K562 (cell line): Measurements from ENCODE around the gene SGIP1. TPM values are rescaled to one million over a fixed set of nuclear protein-coding genes. Genes with fewer than 3 reads are reported as not detected.

Experiments
- BCOR ChIP-seq: fragments of 450-650 bp; IDR thresholded peaks from 2 replicates; pipeline ENCODE4 v1.6.1; 2016
- CTCF ChIP-seq, 3 experiments: IDR thresholded peaks in 2 of 3; conservative IDR thresholded peaks in 1 of 3; 2 replicates each; pipeline ENCODE4 v1.5.1; 2011 to 2012; ENCODE audit warnings: low read length in 3 of 3, mild to moderate bottlenecking in 3 of 3, control low read depth in 2 of 3, improper control_type of control experiment in 1 of 3, inconsistent platforms in 1 of 3, low read depth in 1 of 3, mixed read lengths in 1 of 3, moderate library complexity in 1 of 3; ENCODE audit not compliant: insufficient read depth in 2 of 3
- DEAF1 ChIP-seq: fragments of 450-650 bp; formaldehyde crosslinking; IDR thresholded peaks from 2 replicates; pipeline ENCODE4 v1.4.0; 2020; ENCODE audit warnings: mild to moderate bottlenecking, moderate library complexity
- E4F1 ChIP-seq: fragments of 250-450 bp; sonication (Bioruptor Pico); IDR thresholded peaks from 2 replicates; pipeline ENCODE4 v1.5.0; 2021; ENCODE audit warnings: mild to moderate bottlenecking, borderline replicate concordance
- IFI16 ChIP-seq: fragments of 250-450 bp; sonication (Bioruptor Pico); IDR thresholded peaks from 2 replicates; pipeline ENCODE4 v2.1.2; 2022; ENCODE audit warnings: mild to moderate bottlenecking, inconsistent platforms
- POU5F1 ChIP-seq: fragments of 150-350 bp; IDR thresholded peaks from 2 replicates; pipeline ENCODE4 v1.6.1; 2014; ENCODE audit warnings: borderline replicate concordance, low read length, low read depth, mild to moderate bottlenecking; ENCODE audit not compliant: partially characterized antibody
- REST ChIP-seq, 2 experiments: fragments of 450-650 bp; formaldehyde crosslinking in 1 of 2; IDR thresholded peaks; 2 replicates each; pipeline versions ENCODE4 v1.4.0 to v1.6.1; 2014 to 2020; ENCODE audit warnings: mild to moderate bottlenecking in 2 of 2, borderline replicate concordance in 1 of 2, low read depth in 1 of 2
- SFPQ ChIP-seq: fragments of 200-400 bp; formaldehyde crosslinking; IDR thresholded peaks from 2 replicates; pipeline ENCODE4 v1.6.1; 2017; ENCODE audit warnings: mild to moderate bottlenecking, low read depth, low read length, moderate library complexity
- ZNF354B ChIP-seq: fragments of 250-450 bp; sonication (Bioruptor Pico); IDR thresholded peaks from 2 replicates; pipeline ENCODE4 v1.4.0; 2020
- polyA plus RNA-seq, 8 experiments: library from polyadenylated mRNA; depleted of rRNA in 4 of 8; stranded (reverse) in 5 of 8; unstranded in 3 of 8; fragments of >200 nt; fragmentation: Nextera tagmentation in 2 of 8; fragmentation: Illumina TruSeq in 1 of 8; extraction: Ambion mirVana in 2 of 8; extraction: Trizol in 1 of 8; gene quantifications; 2 replicates each; pipeline versions ENCODE4 v1.2.1 to v1.2.3, GENCODE V29; 2011 to 2014; ENCODE audit warnings: inconsistent platforms in 1 of 8, missing spikeins in 1 of 8
- total RNA-seq, 7 experiments: library from RNA; depleted of rRNA in 6 of 7; stranded (reverse); fragments of >200 nt in 6 of 7; fragmentation: Illumina TruSeq in 2 of 7; extraction: Trizol in 2 of 7; gene quantifications; 2 replicates each; pipeline versions ENCODE4 v1.2.1 to v1.2.3, GENCODE V29; 2011 to 2021; ENCODE audit warnings: low replicate concordance in 1 of 7

Gene SGIP1
- total and polyA plus RNA-seq, 9 of the 15 experiments (the other 6 are each of a cell fraction or from before 2014, with no cell fraction given): 0.07 to 0.35 TPM; not detected in 7

GRCh38 chr1:66503841-66504470 lies 30.0 kb upstream of the SGIP1 start (continued):
- peak; percentile 53 to 74 (median 68) for TF ChIP-seq CTCF (IDR thresholded peaks at IDR 0.05 in 2 of 3, conservative IDR thresholded peaks at IDR 0.05 in 1 of 3; ENCODE audit: insufficient read depth in 2 of 3, low read depth in 1 of 3, low read length in 3 of 3)
- TF ChIP-seq DEAF1 (CRISPR knock-in tag): 0 out of 2 replicates have a peak, but pooled peaks have one; percentile 24
- TF ChIP-seq POU5F1: no peak
- TF ChIP-seq ZNF354B (CRISPR knock-in tag): no peak
- no peak for TF ChIP-seq E4F1 (CRISPR knock-in tag)
- TF ChIP-seq SFPQ: no peak
- TF ChIP-seq BCOR: no peak
- peak; percentile 21; the same call in 1 of the 2 replicates for TF ChIP-seq REST (IDR thresholded peaks at IDR 0.05; ENCODE audit: borderline replicate concordance)
- TF ChIP-seq REST (CRISPR knock-in tag; IDR thresholded peaks at IDR 0.05; ENCODE audit: low read depth): no peak
- TF ChIP-seq IFI16 (CRISPR knock-in tag): no peak
